GM10248 (cell line): ENCODE results near the gene CCR5.

ENCODE experiments used
- CTCF ChIA-PET: fragments of 300-600 bp; sonication (Branson Sonifier 250); formaldehyde crosslinking; extraction: SDS; loops from one replicate; lab custom pipeline; 2021; ENCODE audit warnings: antibody characterized with exemption; lab: Yijun Ruan, JAX
- POLR2A ChIA-PET: fragments of 350-650 bp; sonication (Branson Sonifier 250); formaldehyde crosslinking; extraction: SDS; loops from one replicate; lab custom pipeline; 2020; ENCODE audit warnings: antibody characterized with exemption; lab: Yijun Ruan, JAX
- DNase-seq: peaks from one replicate; pipeline ENCODE4 v3.0.0; 2012; ENCODE audit errors: extremely low spot score
- TF ChIP-seq, protein P1 (sequence below): IDR thresholded peaks from 2 replicates; pipeline ENCODE4 v1.5.1; 2012; ENCODE audit warnings: mild to moderate bottlenecking, low read depth; ENCODE audit errors: extremely low read depth, missing control alignments, control extremely low read depth

Gene CCR5

GRCh38 chr3:46414739-46415138 lies 44.0 kb downstream of the CCR5 start:
- TF ChIP-seq, protein P1, sequence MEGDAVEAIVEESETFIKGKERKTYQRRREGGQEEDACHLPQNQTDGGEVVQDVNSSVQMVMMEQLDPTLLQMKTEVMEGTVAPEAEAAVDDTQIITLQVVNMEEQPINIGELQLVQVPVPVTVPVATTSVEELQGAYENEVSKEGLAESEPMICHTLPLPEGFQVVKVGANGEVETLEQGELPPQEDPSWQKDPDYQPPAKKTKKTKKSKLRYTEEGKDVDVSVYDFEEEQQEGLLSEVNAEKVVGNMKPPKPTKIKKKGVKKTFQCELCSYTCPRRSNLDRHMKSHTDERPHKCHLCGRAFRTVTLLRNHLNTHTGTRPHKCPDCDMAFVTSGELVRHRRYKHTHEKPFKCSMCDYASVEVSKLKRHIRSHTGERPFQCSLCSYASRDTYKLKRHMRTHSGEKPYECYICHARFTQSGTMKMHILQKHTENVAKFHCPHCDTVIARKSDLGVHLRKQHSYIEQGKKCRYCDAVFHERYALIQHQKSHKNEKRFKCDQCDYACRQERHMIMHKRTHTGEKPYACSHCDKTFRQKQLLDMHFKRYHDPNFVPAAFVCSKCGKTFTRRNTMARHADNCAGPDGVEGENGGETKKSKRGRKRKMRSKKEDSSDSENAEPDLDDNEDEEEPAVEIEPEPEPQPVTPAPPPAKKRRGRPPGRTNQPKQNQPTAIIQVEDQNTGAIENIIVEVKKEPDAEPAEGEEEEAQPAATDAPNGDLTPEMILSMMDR = no peak
- no peak for DNase-seq
- CTCF ChIA-PET = interaction anchor here (2.2 kb wide), 1 partner anchor 9 kb away, joined by 5 read pairs; no protein-coding TSS in a partner anchor
- POLR2A ChIA-PET = no interaction called here

- DNase-seq = no peak
- CTCF ChIA-PET = interaction anchor here (1.4 to 2.2 kb wide), 2 partner anchors 8 to 32 kb away, joined by 3 to 5 read pairs; no protein-coding TSS in a partner anchor
- POLR2A ChIA-PET = no interaction called here
- TF ChIP-seq, protein P1 = no peak
These were observed 45.5 kb downstream of the CCR5 start for GRCh38 chr3:46416125-46416810.

- ChIA-PET POLR2A (no interaction called here), CTCF (interaction anchor here (0.7 to 1.4 kb wide), 2 partner anchors 8 to 33 kb away, joined by 3 read pairs; no protein-coding TSS in a partner anchor)
- TF ChIP-seq, protein P1 = no peak
- no peak for DNase-seq
These were observed 46.2 kb downstream of the CCR5 start for GRCh38 chr3:46416811-46417510.

- TF ChIP-seq, protein P1 = no peak
- CTCF ChIA-PET = no interaction called here
- POLR2A ChIA-PET = no interaction called here
- DNase-seq = no peak
These were observed 47.3 kb downstream of the CCR5 start for GRCh38 chr3:46417841-46418611.

- TF ChIP-seq, protein P1 = no peak
- POLR2A ChIA-PET = no interaction called here
- DNase-seq = no peak
- CTCF ChIA-PET = interaction anchor here (1.0 kb wide), 1 partner anchor 55 kb away, joined by 3 read pairs; no protein-coding TSS in a partner anchor
These were observed 49.1 kb downstream of the CCR5 start for GRCh38 chr3:46419816-46420215.

DNA sequence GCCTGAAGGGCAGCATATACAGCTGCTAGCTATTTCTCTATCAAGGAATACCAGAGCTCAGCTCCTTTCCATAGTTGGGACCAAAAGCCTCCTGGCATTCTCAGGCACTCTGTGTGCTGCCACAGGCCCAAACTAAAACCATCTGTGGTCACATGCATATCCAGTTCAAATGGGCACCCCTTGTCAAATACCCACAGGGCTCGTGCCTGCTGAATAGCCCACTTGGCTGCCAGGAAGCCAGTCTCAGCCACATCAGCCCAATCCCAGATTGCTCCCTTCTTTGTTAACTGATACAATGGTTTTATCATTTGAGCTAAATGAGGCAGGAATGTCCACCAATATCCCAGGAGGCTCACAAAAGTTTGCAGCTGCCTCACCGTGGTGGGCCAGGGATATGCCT lies 50.2 kb downstream of the CCR5 start:
- ChIA-PET CTCF (interaction anchor here (1.5 kb wide), 1 partner anchor 10 kb away, joined by 3 read pairs; no protein-coding TSS in a partner anchor), POLR2A (no interaction called here)
- DNase-seq = no peak

More for the DNA sequence above, 50.2 kb downstream of the CCR5 start:
- TF ChIP-seq, protein P1 = no peak
